Measurements from ENCODE around the gene AUTS2.

- no peak for TF ChIP-seq CTCF (IDR thresholded peaks at IDR 0.05)
- TF ChIP-seq POLR2A (IDR thresholded peaks at IDR 0.05) = no peak
- no peak for TF ChIP-seq POLR2AphosphoS5 (IDR thresholded peaks at IDR 0.05)
Measured at GRCh38 chr7:70243443-70243842, 645.2 kb downstream of the AUTS2 start.
